HepG2 (cell line): ENCODE data around the gene NFX1. TPM values are rescaled to one million over a fixed set of nuclear protein-coding genes. Genes with fewer than 3 reads are reported as not detected.

ENCODE experiments used
- ATRX ChIP-seq: sonication (generic); formaldehyde crosslinking; IDR thresholded peaks from 2 replicates; pipeline ENCODE4 v1.4.0; 2020; ENCODE audit warnings: missing genetic modification reagents, borderline replicate concordance
- EHMT2 ChIP-seq: fragments of 200-600 bp; sonication (generic); IDR thresholded peaks from 2 replicates; pipeline ENCODE4 v1.7.0; 2017; ENCODE audit warnings: antibody characterized with exemption, low read depth, low read length, borderline replicate concordance
- GATAD2A ChIP-seq: IDR thresholded peaks from 2 replicates; pipeline ENCODE4 v1.6.1; 2016
- GLMP ChIP-seq: sonication (generic); formaldehyde crosslinking; IDR thresholded peaks from 2 replicates; pipeline ENCODE4 v1.9.0; 2021; ENCODE audit warnings: missing genetic modification reagents, mild to moderate bottlenecking, borderline replicate concordance
- HNRNPLL ChIP-seq: fragments of 200-400 bp; formaldehyde crosslinking; IDR thresholded peaks from 2 replicates; pipeline ENCODE4 v1.6.1; 2017; ENCODE audit warnings: mild to moderate bottlenecking, low read depth, low read length; ENCODE audit not compliant: poor library complexity, severe bottlenecking
- HOXA3 ChIP-seq: sonication (generic); formaldehyde crosslinking; IDR thresholded peaks from 2 replicates; pipeline ENCODE4 v1.5.0; 2020; ENCODE audit warnings: missing genetic modification reagents
- IRF9 ChIP-seq: sonication (generic); formaldehyde crosslinking; IDR thresholded peaks from 2 replicates; pipeline ENCODE4 v1.8.0; 2022; ENCODE audit warnings: missing genetic modification reagents, mild to moderate bottlenecking, borderline replicate concordance
- NCOA2 ChIP-seq: sonication (generic); formaldehyde crosslinking; IDR thresholded peaks from 2 replicates; pipeline ENCODE4 v1.8.0; 2022; ENCODE audit warnings: inconsistent platforms
- RAD21 ChIP-seq: fragments of 450-650 bp; formaldehyde crosslinking; IDR thresholded peaks from 2 replicates; pipeline ENCODE4 v1.5.0; 2020; ENCODE audit warnings: mild to moderate bottlenecking
- SAP130 ChIP-seq: IDR thresholded peaks from 2 replicates; pipeline ENCODE4 v1.6.1; 2016; ENCODE audit warnings: low read depth
- ZNF281 ChIP-seq: sonication (generic); formaldehyde crosslinking; IDR thresholded peaks from 2 replicates; pipeline ENCODE4 v1.4.0; 2020; ENCODE audit warnings: missing genetic modification reagents, borderline replicate concordance
- ZNF331 ChIP-seq: sonication (generic); formaldehyde crosslinking; IDR thresholded peaks from 2 replicates; pipeline ENCODE4 v1.4.0; 2020; ENCODE audit warnings: missing genetic modification reagents
- ZNF703 ChIP-seq: sonication (generic); formaldehyde crosslinking; IDR thresholded peaks from 2 replicates; pipeline ENCODE4 v1.5.1; 2020; ENCODE audit warnings: missing genetic modification reagents, mild to moderate bottlenecking, moderate library complexity, borderline replicate concordance
- ZNF768 ChIP-seq: sonication (generic); formaldehyde crosslinking; IDR thresholded peaks from 2 replicates; pipeline ENCODE4 v1.4.0; 2020; ENCODE audit warnings: missing genetic modification reagents
- polyA plus RNA-seq, 8 experiments: library from polyadenylated mRNA; depleted of rRNA in 3 of 8; stranded (reverse) in 7 of 8; unstranded in 1 of 8; fragments of >200 nt; fragmentation: Illumina TruSeq in 4 of 8; extraction: Trizol in 4 of 8; gene quantifications; 2 replicates each; pipeline versions ENCODE4 v1.2.1 to v1.2.3, GENCODE V29; 2011 to 2016; ENCODE audit warnings: low read depth in 4 of 8, missing spikeins in 1 of 8, mixed read lengths in 1 of 8; ENCODE audit not compliant: insufficient read depth in 1 of 8
- total RNA-seq, 5 experiments: library from RNA; depleted of rRNA; stranded (reverse); fragments of >200 nt; fragmentation: Illumina TruSeq; extraction: Trizol; gene quantifications; 2 replicates each; pipeline ENCODE4 v1.2.3, GENCODE V29; 2016; ENCODE audit warnings: low read depth in 1 of 5
- TF ChIP-seq, protein P1 (sequence below): sonication (generic); formaldehyde crosslinking; IDR thresholded peaks from 2 replicates; pipeline ENCODE4 v1.4.0; 2020; ENCODE audit warnings: missing genetic modification reagents

NFX1 gene
- total and polyA plus RNA-seq, 2 of the 13 experiments (the other 11 are each of a cell fraction or from before 2014, with no cell fraction given): 23.9 to 27.5 TPM

DNA sequence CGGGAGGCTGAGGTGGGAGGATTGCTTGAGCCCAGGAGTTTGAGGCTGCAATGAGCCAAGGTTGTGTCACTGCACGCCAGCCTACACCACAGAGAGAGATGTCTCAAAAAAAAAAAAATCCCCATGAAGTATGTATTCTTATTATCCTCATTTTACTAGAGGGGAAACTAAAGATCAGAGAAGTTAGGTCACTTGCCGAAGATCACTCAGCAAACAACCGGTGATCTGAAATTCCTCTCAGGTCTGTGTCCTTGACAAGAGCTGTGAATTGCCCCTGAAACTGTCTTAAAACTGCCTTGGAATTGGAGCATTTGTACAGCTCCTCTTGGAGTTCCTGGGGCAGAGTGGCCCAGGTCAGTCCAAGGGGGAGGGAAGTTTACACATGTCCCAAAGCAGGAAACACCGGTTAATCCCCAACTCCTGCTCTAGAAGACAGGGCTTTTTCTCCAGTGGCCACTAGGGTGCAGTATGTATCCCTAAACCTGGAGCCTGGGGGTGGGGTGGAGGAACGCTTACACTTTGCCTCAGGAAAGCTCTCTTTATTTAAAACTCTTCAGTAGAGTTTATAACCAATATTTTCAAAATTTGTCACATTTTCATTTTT lies 84.4 kb downstream of the NFX1 start (continued):
- TF ChIP-seq ZNF331 (CRISPR knock-in tag): 0 out of 2 replicates have a peak, but pooled peaks have one; percentile 15
- peak; percentile 40; the same call in 1 of the 2 replicates for TF ChIP-seq GATAD2A (CRISPR knock-in tag)
- no peak for TF ChIP-seq EHMT2
- TF ChIP-seq, protein P1, sequence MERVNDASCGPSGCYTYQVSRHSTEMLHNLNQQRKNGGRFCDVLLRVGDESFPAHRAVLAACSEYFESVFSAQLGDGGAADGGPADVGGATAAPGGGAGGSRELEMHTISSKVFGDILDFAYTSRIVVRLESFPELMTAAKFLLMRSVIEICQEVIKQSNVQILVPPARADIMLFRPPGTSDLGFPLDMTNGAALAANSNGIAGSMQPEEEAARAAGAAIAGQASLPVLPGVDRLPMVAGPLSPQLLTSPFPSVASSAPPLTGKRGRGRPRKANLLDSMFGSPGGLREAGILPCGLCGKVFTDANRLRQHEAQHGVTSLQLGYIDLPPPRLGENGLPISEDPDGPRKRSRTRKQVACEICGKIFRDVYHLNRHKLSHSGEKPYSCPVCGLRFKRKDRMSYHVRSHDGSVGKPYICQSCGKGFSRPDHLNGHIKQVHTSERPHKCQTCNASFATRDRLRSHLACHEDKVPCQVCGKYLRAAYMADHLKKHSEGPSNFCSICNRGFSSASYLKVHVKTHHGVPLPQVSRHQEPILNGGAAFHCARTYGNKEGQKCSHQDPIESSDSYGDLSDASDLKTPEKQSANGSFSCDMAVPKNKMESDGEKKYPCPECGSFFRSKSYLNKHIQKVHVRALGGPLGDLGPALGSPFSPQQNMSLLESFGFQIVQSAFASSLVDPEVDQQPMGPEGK: peak; percentile 45; the same call in 1 of the 2 replicates
- TF ChIP-seq HOXA3 (CRISPR knock-in tag): peak; percentile 24; the same call in 1 of the 2 replicates
- TF ChIP-seq IRF9 (CRISPR knock-in tag): no peak
- TF ChIP-seq RAD21 (CRISPR knock-in tag): peak; percentile 74
- TF ChIP-seq HNRNPLL: no peak
- TF ChIP-seq ZNF703 (CRISPR knock-in tag): no peak
- TF ChIP-seq ZNF281: peak; percentile 74; the same call in 1 of the 2 replicates
- TF ChIP-seq ATRX (CRISPR knock-in tag): no peak
- no peak for TF ChIP-seq GLMP (CRISPR knock-in tag)
- peak; percentile 75 for TF ChIP-seq ZNF768 (CRISPR knock-in tag)
- TF ChIP-seq NCOA2 (CRISPR knock-in tag): no peak
- TF ChIP-seq SAP130 (CRISPR knock-in tag): 0 out of 2 replicates have a peak, but pooled peaks have one; percentile 29
